ENCODE results near the gene KBTBD2.

DNA sequence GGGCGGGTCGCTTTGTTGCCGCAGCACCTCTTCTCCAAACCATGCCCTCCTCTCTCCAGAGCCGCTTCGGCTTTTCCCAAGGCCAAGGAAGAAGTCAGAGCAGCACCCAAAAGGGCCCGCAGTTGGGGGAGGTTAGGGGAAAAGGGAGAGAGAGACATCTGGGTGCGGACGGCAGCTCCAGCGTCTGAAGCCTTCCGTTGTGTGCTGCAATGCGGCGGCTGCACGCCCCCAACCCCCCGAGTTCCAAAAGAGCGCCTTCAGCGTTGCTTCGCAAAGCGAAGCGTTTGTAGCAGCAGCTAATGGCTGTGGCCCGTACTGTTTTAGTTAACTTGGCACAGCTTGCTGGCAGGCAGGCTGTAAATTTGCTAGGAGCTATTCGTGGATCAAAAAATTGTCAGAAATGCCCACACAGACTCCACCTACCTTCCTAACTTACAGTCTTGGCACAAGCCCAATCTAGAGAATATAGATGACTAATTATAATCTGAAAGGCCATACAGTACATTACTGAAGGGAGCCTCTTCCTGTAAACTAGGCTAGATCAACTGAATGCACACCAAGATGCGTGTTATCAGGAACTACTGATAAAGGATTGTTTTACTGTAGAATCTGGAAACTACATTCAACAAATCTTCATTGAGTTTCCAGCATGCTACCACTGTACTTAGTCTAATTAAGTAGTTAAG, 1.1 kb upstream of the KBTBD2 start:
- TF ChIP-seq CTCF (IDR thresholded peaks at IDR 0.05) (no peak), POLR2A (IDR thresholded peaks at IDR 0.05) (no peak)

Measured in uterus (tissue), 2 donors.